HepG2 (cell line): ENCODE results near the gene SUN1. TPM values are rescaled to one million over a fixed set of nuclear protein-coding genes. Genes with fewer than 3 reads are reported as not detected.

Experiments used
- BRD4 ChIP-seq: sonication (generic); formaldehyde crosslinking; IDR thresholded peaks from 2 replicates; pipeline ENCODE4 v1.4.0; 2020; ENCODE audit warnings: missing genetic modification reagents
- GATAD2A ChIP-seq: IDR thresholded peaks from 2 replicates; pipeline ENCODE4 v1.6.1; 2016
- MED1 ChIP-seq: sonication (generic); formaldehyde crosslinking; IDR thresholded peaks from 2 replicates; pipeline ENCODE4 v1.4.0; 2020; ENCODE audit warnings: missing genetic modification reagents
- NAIF1 ChIP-seq: sonication (generic); formaldehyde crosslinking; IDR thresholded peaks from 2 replicates; pipeline ENCODE4 v1.5.0; 2020; ENCODE audit warnings: mild to moderate bottlenecking, missing genetic modification reagents, borderline replicate concordance
- NCOA5 ChIP-seq: sonication (generic); formaldehyde crosslinking; IDR thresholded peaks from 2 replicates; pipeline ENCODE4 v1.4.0; 2020; ENCODE audit warnings: missing genetic modification reagents
- SOX13 ChIP-seq, 3 experiments: fragments of 450-650 bp in 1 of 3; sonication (generic) in 1 of 3; formaldehyde crosslinking in 1 of 3; IDR thresholded peaks in 2 of 3; conservative IDR thresholded peaks in 1 of 3; 2 replicates each; pipeline versions ENCODE4 v1.5.0 to v1.6.1; 2016 to 2020; ENCODE audit warnings: antibody characterized with exemption in 1 of 3, mild to moderate bottlenecking in 1 of 3, missing compliant biosample characterization in 1 of 3, missing genetic modification reagents in 1 of 3, moderate library complexity in 1 of 3
- TFAP4 ChIP-seq: sonication (generic); IDR thresholded peaks from 2 replicates; pipeline ENCODE4 v1.6.1; 2016; ENCODE audit warnings: low read depth, borderline replicate concordance
- TOPORS ChIP-seq: sonication (generic); formaldehyde crosslinking; IDR thresholded peaks from 2 replicates; pipeline ENCODE4 v1.8.0; 2023; ENCODE audit warnings: mild to moderate bottlenecking, missing genetic modification reagents
- ZGPAT ChIP-seq: IDR thresholded peaks from 2 replicates; pipeline ENCODE4 v1.6.1; 2016; ENCODE audit warnings: mild to moderate bottlenecking
- ZNF234 ChIP-seq: sonication (generic); formaldehyde crosslinking; conservative IDR thresholded peaks from 2 replicates; pipeline ENCODE4 v1.5.1; 2020; ENCODE audit warnings: mild to moderate bottlenecking, missing genetic modification reagents
- ZNF614 ChIP-seq: IDR thresholded peaks from 2 replicates; pipeline ENCODE4 v1.6.1; 2018; ENCODE audit warnings: missing biosample characterization, missing genetic modification reagents, inconsistent platforms, borderline replicate concordance
- ZNF652 ChIP-seq: IDR thresholded peaks from 2 replicates; pipeline ENCODE4 v1.6.1; 2016; ENCODE audit warnings: low read depth, borderline replicate concordance
- polyA plus RNA-seq, 8 experiments: library from polyadenylated mRNA; depleted of rRNA in 3 of 8; stranded (reverse) in 7 of 8; unstranded in 1 of 8; fragments of >200 nt; fragmentation: Illumina TruSeq in 4 of 8; extraction: Trizol in 4 of 8; gene quantifications; 2 replicates each; pipeline versions ENCODE4 v1.2.1 to v1.2.3, GENCODE V29; 2011 to 2016; ENCODE audit warnings: low read depth in 4 of 8, missing spikeins in 1 of 8, mixed read lengths in 1 of 8; ENCODE audit not compliant: insufficient read depth in 1 of 8
- total RNA-seq, 5 experiments: library from RNA; depleted of rRNA; stranded (reverse); fragments of >200 nt; fragmentation: Illumina TruSeq; extraction: Trizol; gene quantifications; 2 replicates each; pipeline ENCODE4 v1.2.3, GENCODE V29; 2016; ENCODE audit warnings: low read depth in 1 of 5

Gene SUN1
- total and polyA plus RNA-seq, 2 of the 13 experiments (the other 11 are each of a cell fraction or from before 2014, with no cell fraction given), result 47.0 to 126 TPM

- TF ChIP-seq ZNF234 (no peak), MED1 (CRISPR knock-in tag) (peak; percentile 24; the same call in 1 of the 2 replicates), TFAP4 (peak; percentile 98), SOX13 (IDR thresholded peaks at IDR 0.05) (no peak), SOX13 (CRISPR knock-in tag; conservative IDR thresholded peaks at IDR 0.05 in 1 of 2, IDR thresholded peaks at IDR 0.05 in 1 of 2) (peak in 1 of 2 experiments; percentile 19; a peak in 1 of 4 replicates), BRD4 (CRISPR knock-in tag) (no peak), ZNF652 (CRISPR knock-in tag) (peak; percentile 66; the same call in 1 of the 2 replicates), GATAD2A (peak; percentile 42; the same call in 1 of the 2 replicates), ZNF614 (CRISPR knock-in tag) (0 out of 2 replicates have a peak, but pooled peaks have one; percentile 26), NCOA5 (CRISPR knock-in tag) (no peak), TOPORS (CRISPR knock-in tag) (peak; percentile 48; the same call in 1 of the 2 replicates), ZGPAT (CRISPR knock-in tag) (peak; percentile 55; the same call in 1 of the 2 replicates), NAIF1 (CRISPR knock-in tag) (no peak)
Observed at GRCh38 chr7:901388-902154, 69.3 kb downstream of the SUN1 start (continued).
